DOHH2 (cell line): ENCODE data around the gene MFAP5.

Experiments
- H3F3A ChIP-seq: fragments of 200-600 bp; sonication (generic), shearing (Covaris generic); 2 replicates; pipeline ENCODE4 v1.6.0; 2016; ENCODE audit warnings: antibody characterized with exemption, mild to moderate bottlenecking; ENCODE audit not compliant: control insufficient read depth, insufficient read depth
- H3K27ac ChIP-seq: fragments of 200-600 bp; sonication (generic); 2 replicates; pipeline ENCODE4 v1.5.1; 2014; ENCODE audit warnings: low read depth, mild to moderate bottlenecking, low read length, moderate library complexity
- H3K27me3 ChIP-seq: fragments of 200-600 bp; sonication (generic); 2 replicates; pipeline ENCODE4 v1.6.1; 2014; ENCODE audit warnings: mild to moderate bottlenecking, low read length, mixed read lengths; ENCODE audit not compliant: control insufficient read depth
- H3K36me3 ChIP-seq: fragments of 200-600 bp; sonication (generic); 2 replicates; pipeline ENCODE4 v1.6.1; 2014; ENCODE audit warnings: mild to moderate bottlenecking, low read length, moderate library complexity, mixed read lengths; ENCODE audit not compliant: control insufficient read depth
- H3K4me1 ChIP-seq: fragments of 200-600 bp; sonication (generic); 2 replicates; pipeline ENCODE4 v1.6.1; 2014; ENCODE audit warnings: mild to moderate bottlenecking, low read length, mixed read lengths; ENCODE audit not compliant: control insufficient read depth
- H3K4me2 ChIP-seq: fragments of 200-600 bp; sonication (generic); 2 replicates; pipeline ENCODE4 v1.6.0; 2014; ENCODE audit warnings: mild to moderate bottlenecking, low read length, moderate library complexity
- H3K4me3 ChIP-seq: fragments of 200-600 bp; sonication (generic); 2 replicates; pipeline ENCODE4 v1.5.1; 2014; ENCODE audit warnings: mild to moderate bottlenecking, low read length, mixed read lengths
- H3K79me2 ChIP-seq: fragments of 200-600 bp; sonication (generic); 2 replicates; pipeline ENCODE4 v1.6.1; 2014; ENCODE audit warnings: mild to moderate bottlenecking, low read length, mixed read lengths; ENCODE audit not compliant: control insufficient read depth
- H3K9me2 ChIP-seq: fragments of 200-600 bp; sonication (generic); replicated peaks from 2 replicates; pipeline ENCODE4 v1.6.1; 2014; ENCODE audit warnings: mild to moderate bottlenecking, low read length, mixed read lengths; ENCODE audit not compliant: control insufficient read depth
- H3K9me3 ChIP-seq: fragments of 200-600 bp; sonication (generic); 2 replicates; pipeline ENCODE4 v1.6.1; 2014; ENCODE audit warnings: antibody characterized with exemption, low read length, mixed read lengths; ENCODE audit not compliant: control insufficient read depth, insufficient read depth
- H4K20me1 ChIP-seq: fragments of 200-600 bp; sonication (generic); 2 replicates; pipeline ENCODE4 v1.6.0; 2014; ENCODE audit warnings: low read depth, mild to moderate bottlenecking, antibody characterized with exemption, low read length, moderate library complexity; ENCODE audit not compliant: control insufficient read depth, insufficient read depth
- EZH2phosphoT487 ChIP-seq: fragments of 200-600 bp; sonication (generic); IDR thresholded peaks from 2 replicates; pipeline ENCODE4 v1.6.1; 2017; ENCODE audit warnings: borderline replicate concordance, mild to moderate bottlenecking, antibody characterized with exemption, low read length, moderate library complexity, mixed read lengths
- TF ChIP-seq, protein P1 (sequence below): fragments of 200-600 bp; sonication (generic); IDR thresholded peaks from one replicate; pipeline ENCODE4 v1.5.1; 2014; ENCODE audit warnings: antibody characterized with exemption, mild to moderate bottlenecking, low read depth, low read length; ENCODE audit not compliant: poor library complexity, severe bottlenecking

MFAP5 gene

DNA sequence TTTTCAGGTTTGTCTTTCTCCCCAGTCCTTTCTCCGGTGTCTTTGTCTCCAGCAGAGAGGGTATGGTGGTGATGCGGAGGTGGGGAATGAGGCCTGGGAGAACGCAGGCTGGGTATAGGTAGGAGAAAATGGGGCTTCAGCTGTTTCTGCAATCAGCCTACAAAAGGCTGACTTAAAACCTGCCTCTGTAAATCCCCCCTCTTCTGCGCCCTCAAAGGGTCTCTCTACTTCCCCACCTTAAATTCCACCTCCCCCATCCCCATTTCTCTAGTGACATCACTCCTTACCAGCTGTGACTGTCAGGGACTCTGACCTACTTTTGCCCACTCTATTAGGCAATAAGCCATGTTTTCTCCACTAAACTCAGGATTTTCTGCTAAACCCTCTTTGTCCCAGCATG, 27.1 kb upstream of the MFAP5 start:
- Histone ChIP-seq H3K9me3 (no peaks in the 10 kb centered on the region), H3K9me2 (no peaks in the 10 kb centered on the region), H3K27ac (peak overlapping the region; percentile 2; the same call in 1 of the 2 replicates), H3K27me3 (no peaks in the 10 kb centered on the region), H3K36me3 (peaks cover 4% of the 10 kb centered on the region; the same call in 1 of the 2 replicates), H3K79me2 (0 out of 2 replicates have a peak, but pooled peaks cover 6% of the 10 kb centered on the region), H3K4me2 (no peak overlapping the region), H3F3A (peaks cover 29% of the 10 kb centered on the region), H3K4me3 (no peak overlapping the region), H3K4me1 (peaks cover 98% of the 10 kb centered on the region), H4K20me1 (no peaks in the 10 kb centered on the region)
- TF ChIP-seq, protein P1, sequence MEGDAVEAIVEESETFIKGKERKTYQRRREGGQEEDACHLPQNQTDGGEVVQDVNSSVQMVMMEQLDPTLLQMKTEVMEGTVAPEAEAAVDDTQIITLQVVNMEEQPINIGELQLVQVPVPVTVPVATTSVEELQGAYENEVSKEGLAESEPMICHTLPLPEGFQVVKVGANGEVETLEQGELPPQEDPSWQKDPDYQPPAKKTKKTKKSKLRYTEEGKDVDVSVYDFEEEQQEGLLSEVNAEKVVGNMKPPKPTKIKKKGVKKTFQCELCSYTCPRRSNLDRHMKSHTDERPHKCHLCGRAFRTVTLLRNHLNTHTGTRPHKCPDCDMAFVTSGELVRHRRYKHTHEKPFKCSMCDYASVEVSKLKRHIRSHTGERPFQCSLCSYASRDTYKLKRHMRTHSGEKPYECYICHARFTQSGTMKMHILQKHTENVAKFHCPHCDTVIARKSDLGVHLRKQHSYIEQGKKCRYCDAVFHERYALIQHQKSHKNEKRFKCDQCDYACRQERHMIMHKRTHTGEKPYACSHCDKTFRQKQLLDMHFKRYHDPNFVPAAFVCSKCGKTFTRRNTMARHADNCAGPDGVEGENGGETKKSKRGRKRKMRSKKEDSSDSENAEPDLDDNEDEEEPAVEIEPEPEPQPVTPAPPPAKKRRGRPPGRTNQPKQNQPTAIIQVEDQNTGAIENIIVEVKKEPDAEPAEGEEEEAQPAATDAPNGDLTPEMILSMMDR = no peak
- no peak for TF ChIP-seq EZH2phosphoT487

DNA sequence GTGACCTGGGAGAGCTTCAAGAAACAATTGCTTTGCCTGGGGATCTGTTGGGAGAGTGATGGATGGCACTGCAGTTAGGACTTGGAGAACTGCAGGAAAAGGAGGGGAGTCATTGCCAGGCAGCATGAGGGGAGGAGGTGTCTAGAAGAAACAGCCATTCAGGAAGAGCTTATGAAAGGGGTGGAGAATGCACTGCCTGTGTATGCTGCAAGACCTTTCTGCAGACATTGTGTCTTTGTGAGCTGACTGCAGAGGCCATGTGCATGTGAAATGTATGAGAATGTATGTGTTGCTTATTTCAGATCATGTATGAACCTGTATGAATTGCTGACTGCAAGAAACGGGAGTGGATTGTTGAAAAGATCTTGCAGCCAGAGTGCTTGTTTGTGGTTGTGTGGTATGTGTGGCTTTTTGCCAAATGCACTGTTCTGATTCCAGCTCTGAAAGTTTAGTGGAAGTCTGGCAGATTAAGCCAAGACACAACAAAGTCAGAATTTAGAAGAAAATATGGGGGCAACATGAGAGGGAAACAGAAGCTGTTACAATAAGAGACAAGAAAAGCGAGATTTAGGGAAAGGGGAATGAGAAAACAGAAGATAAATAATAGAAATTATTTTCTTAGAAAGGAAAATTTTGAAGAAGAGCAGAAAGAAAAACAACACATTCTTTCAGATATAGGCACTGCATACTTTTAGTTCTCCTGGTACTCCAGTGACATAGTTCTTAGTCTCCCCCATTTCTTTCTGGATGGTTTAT, 25.4 kb upstream of the MFAP5 start:
- Histone ChIP-seq H3K4me1 (peaks cover 83% of the 10 kb centered on the region), H3F3A (peaks cover 17% of the 10 kb centered on the region), H3K9me3 (no peaks in the 10 kb centered on the region), H4K20me1 (no peaks in the 10 kb centered on the region), H3K79me2 (0 out of 2 replicates have a peak, but pooled peaks cover 3% of the 10 kb centered on the region), H3K4me2 (peak overlapping the region; percentile 79), H3K36me3 (peaks cover 4% of the 10 kb centered on the region; the same call in 1 of the 2 replicates), H3K27me3 (no peaks in the 10 kb centered on the region), H3K9me2 (no peaks in the 10 kb centered on the region), H3K4me3 (peak overlapping the region; percentile 59), H3K27ac (peak overlapping the region; percentile 58)
- TF ChIP-seq, protein P1 = no peak
- no peak for TF ChIP-seq EZH2phosphoT487

DNA sequence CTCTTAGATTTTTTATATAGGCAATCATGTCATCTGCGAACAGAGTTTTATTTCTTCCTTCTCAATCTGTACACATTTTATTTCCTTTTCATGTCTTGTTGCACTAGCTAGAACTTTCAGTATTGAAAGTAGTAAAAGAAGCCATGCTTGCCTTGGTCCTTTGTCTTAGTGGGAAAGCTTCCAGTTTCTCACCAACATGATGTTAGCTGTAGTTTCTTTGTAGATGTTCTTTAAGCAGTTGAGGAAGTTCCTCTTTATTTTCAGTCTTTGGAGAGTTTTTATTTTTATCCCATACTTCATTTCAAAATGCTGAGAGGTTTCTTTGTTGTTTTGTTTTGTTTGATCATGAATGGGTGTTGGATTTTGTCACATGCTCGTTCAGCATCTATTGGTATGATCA, 22.4 kb upstream of the MFAP5 start:
- Histone ChIP-seq H3K27ac (peak overlapping the region; percentile 16; the same call in 1 of the 2 replicates), H3K4me3 (no peak overlapping the region), H3K4me1 (peaks cover 62% of the 10 kb centered on the region), H3K9me2 (no peaks in the 10 kb centered on the region), H4K20me1 (no peaks in the 10 kb centered on the region), H3K27me3 (no peaks in the 10 kb centered on the region), H3K79me2 (no peaks in the 10 kb centered on the region), H3F3A (peaks cover 6% of the 10 kb centered on the region), H3K36me3 (no peaks in the 10 kb centered on the region), H3K9me3 (no peaks in the 10 kb centered on the region), H3K4me2 (peak overlapping the region; percentile 30)
- TF ChIP-seq EZH2phosphoT487 = no peak
- TF ChIP-seq, protein P1 = no peak
